Trophoblast cell (in vitro differentiated cells and primary cell): Measurements from ENCODE around the gene OTOP3.

Source experiments
- DNase-seq, 2 donors: peaks; one replicate each; pipeline ENCODE4 v3.0.0-alpha.2; 2016
- H2AFZ ChIP-seq: 2 replicates; pipeline ENCODE4 v1.6.1; 2013; ENCODE audit warnings: low read length, moderate library complexity, mild to moderate bottlenecking; ENCODE audit not compliant: insufficient read depth, poor library complexity
- H2AK5ac ChIP-seq: 2 replicates; pipeline ENCODE4 v1.6.1; 2013; ENCODE audit warnings: mild to moderate bottlenecking, low read length
- H2BK120ac ChIP-seq: 2 replicates; pipeline ENCODE4 v1.6.1; 2013; ENCODE audit warnings: low read length, mild to moderate bottlenecking, moderate library complexity; ENCODE audit not compliant: insufficient read depth, poor library complexity
- H2BK12ac ChIP-seq: 2 replicates; pipeline ENCODE4 v1.6.1; 2013; ENCODE audit warnings: mild to moderate bottlenecking, low read length, moderate library complexity
- H2BK5ac ChIP-seq: 2 replicates; pipeline ENCODE4 v1.6.1; 2013; ENCODE audit warnings: low read length, low read depth, moderate library complexity, mild to moderate bottlenecking; ENCODE audit not compliant: poor library complexity
- H3K14ac ChIP-seq: 2 replicates; pipeline ENCODE4 v1.6.1; 2013; ENCODE audit warnings: mild to moderate bottlenecking, low read length
- H3K18ac ChIP-seq: 2 replicates; pipeline ENCODE4 v1.6.1; 2013; ENCODE audit warnings: mild to moderate bottlenecking, low read length
- H3K23ac ChIP-seq: 2 replicates; pipeline ENCODE4 v1.6.1; 2013; ENCODE audit warnings: low read length
- H3K27ac ChIP-seq: 2 replicates; pipeline ENCODE4 v1.5.1; 2013; ENCODE audit warnings: low read depth, mild to moderate bottlenecking, inconsistent platforms, low read length, moderate library complexity
- H3K27me3 ChIP-seq: 2 replicates; pipeline ENCODE4 v1.6.1; 2013; ENCODE audit warnings: inconsistent platforms, mild to moderate bottlenecking, low read length, moderate library complexity; ENCODE audit not compliant: insufficient read depth
- H3K36me3 ChIP-seq, 2 experiments: 1 replicate in 1 of 2; 2 replicates in 1 of 2; pipeline ENCODE4 v1.6.1; 2013; ENCODE audit warnings: low read length in 2 of 2, mild to moderate bottlenecking in 2 of 2, moderate library complexity in 1 of 2; ENCODE audit not compliant: insufficient read depth in 2 of 2, control insufficient read depth in 1 of 2
- H3K4ac ChIP-seq: 2 replicates; pipeline ENCODE4 v1.6.1; 2013; ENCODE audit warnings: low read depth, mild to moderate bottlenecking, low read length, moderate library complexity
- H3K4me1 ChIP-seq, 2 experiments: 1 replicate in 1 of 2; 2 replicates in 1 of 2; pipeline ENCODE4 v1.6.1; 2013; ENCODE audit warnings: low read length in 2 of 2, mild to moderate bottlenecking in 2 of 2, moderate library complexity in 1 of 2; ENCODE audit not compliant: insufficient read depth in 2 of 2, control insufficient read depth in 1 of 2
- H3K4me2 ChIP-seq: 2 replicates; pipeline ENCODE4 v1.6.1; 2013; ENCODE audit warnings: inconsistent platforms, mild to moderate bottlenecking, low read length, moderate library complexity
- H3K4me3 ChIP-seq: 2 replicates; pipeline ENCODE4 v1.5.1; 2013; ENCODE audit warnings: mild to moderate bottlenecking, low read depth, low read length, inconsistent platforms
- H3K79me1 ChIP-seq: one replicate; pipeline ENCODE4 v1.6.1; 2013; ENCODE audit warnings: low read length
- H3K79me2 ChIP-seq: 2 replicates; pipeline ENCODE4 v1.6.1; 2013; ENCODE audit warnings: low read length, mild to moderate bottlenecking; ENCODE audit not compliant: control insufficient read depth, insufficient read depth, poor library complexity
- H3K9ac ChIP-seq: 2 replicates; pipeline ENCODE4 v1.6.1; 2013; ENCODE audit warnings: mild to moderate bottlenecking, low read length
- H3K9me3 ChIP-seq: 2 replicates; pipeline ENCODE4 v1.6.1; 2013; ENCODE audit warnings: low read depth, mild to moderate bottlenecking, control low read depth, inconsistent platforms, low read length; ENCODE audit not compliant: insufficient read depth
- H4K12ac ChIP-seq: 2 replicates; pipeline ENCODE4 v1.6.1; 2013; ENCODE audit warnings: low read depth, mild to moderate bottlenecking, low read length, moderate library complexity
- H4K8ac ChIP-seq: 2 replicates; pipeline ENCODE4 v1.6.1; 2013; ENCODE audit warnings: low read depth, mild to moderate bottlenecking, low read length, moderate library complexity
- H4K91ac ChIP-seq: one replicate; pipeline ENCODE4 v1.6.1; 2013; ENCODE audit warnings: low read depth, mild to moderate bottlenecking, low read length, moderate library complexity
- WGBS: extraction: QIAGEN DNeasy Blood & Tissue Kit; methylation state at CpG from one replicate; pipeline ENCODE4 v1.1.7; 2013; ENCODE audit warnings: missing lambda C conversion rate; ENCODE audit not compliant: insufficient read length, insufficient coverage; ENCODE audit errors: extremely low coverage; 5-methylcytosine and 5-hydroxymethylcytosine counted together

OTOP3 gene

DNA sequence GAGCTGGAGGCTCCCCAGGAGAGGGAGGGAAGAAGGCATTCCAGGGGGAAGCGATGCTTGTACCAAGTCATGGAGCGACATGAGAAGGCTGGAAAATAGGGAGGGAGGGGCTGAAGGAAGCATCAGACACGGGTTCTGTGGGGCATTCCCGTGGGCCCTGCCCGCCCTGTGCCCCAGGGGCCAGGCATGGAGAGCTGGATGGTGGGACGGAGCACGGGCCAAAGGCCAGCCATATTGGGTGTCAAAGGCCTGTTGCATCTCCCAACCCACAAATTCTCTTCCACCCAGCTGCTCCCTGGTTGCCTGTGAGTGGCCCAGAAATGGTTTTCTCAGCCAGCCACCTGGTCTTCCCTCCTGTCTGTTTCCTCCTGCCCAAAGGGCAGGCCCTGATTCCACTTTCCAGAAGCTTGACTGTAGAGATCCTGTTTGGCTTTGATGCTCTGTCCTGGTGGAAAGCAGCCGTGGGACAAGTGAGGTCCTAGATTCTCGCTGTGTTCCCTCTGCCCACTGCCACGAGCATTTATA is 54.9 kb downstream of the OTOP3 start:
- no peak overlapping the region for H3K9ac ChIP-seq
- H3K36me3 ChIP-seq, result no peaks in the 10 kb centered on the region
- no CpG with 5 or more reads among the region's 10 CpGs for WGBS
- H3K79me2 ChIP-seq, result peaks cover 6% of the 10 kb centered on the region
- no peak overlapping the region for H3K4me3 ChIP-seq
- H2BK5ac ChIP-seq, result no peak overlapping the region
- H3K4me1 ChIP-seq, result peaks cover 11 to 17% of the 10 kb centered on the region in 2 experiments
- H2AK5ac ChIP-seq, result no peak overlapping the region
- no peak overlapping the region for H4K91ac ChIP-seq
- no peak overlapping the region for H3K18ac ChIP-seq
- no peak overlapping the region for H3K27ac ChIP-seq
- no peaks in the 10 kb centered on the region for H3K9me3 ChIP-seq
- H4K8ac ChIP-seq, result no peak overlapping the region
- no peak overlapping the region for H3K14ac ChIP-seq
- no peak overlapping the region for H3K4ac ChIP-seq
- H3K79me1 ChIP-seq, result peaks cover 10% of the 10 kb centered on the region
- no peak overlapping the region for H4K12ac ChIP-seq
- no peaks in the 10 kb centered on the region for H3K27me3 ChIP-seq
- H3K4me2 ChIP-seq, result no peak overlapping the region
- no peak overlapping the region for H2BK12ac ChIP-seq
- H2AFZ ChIP-seq, result no peak overlapping the region
- no peak for DNase-seq
- no peak overlapping the region for H2BK120ac ChIP-seq
- H3K23ac ChIP-seq, result no peak overlapping the region

DNA sequence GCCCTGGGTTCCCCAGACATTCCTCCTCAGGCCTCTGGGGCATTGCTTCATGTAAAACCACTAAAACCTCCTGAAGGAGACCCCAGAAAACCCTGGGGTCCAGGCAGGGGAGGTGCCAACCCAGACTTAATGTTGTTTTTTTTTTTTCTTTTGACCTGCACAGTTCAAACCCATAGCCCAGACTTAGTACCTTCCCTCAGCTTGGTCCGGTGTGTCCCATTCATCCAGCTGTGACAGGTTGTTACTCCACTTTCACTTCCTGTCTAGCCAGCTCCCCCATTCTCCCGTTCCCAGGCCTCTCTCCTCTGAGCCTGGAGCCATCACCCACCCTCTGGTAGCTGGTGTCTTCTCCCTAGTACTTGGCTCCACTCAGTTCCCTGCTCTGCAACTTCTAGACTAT is 56.5 kb downstream of the OTOP3 start:
- no peak overlapping the region for H3K4ac ChIP-seq
- no peak overlapping the region for H3K9ac ChIP-seq
- no peak overlapping the region for H2BK5ac ChIP-seq
- H4K91ac ChIP-seq, result no peak overlapping the region
- no peak overlapping the region for H4K8ac ChIP-seq
- no peak overlapping the region for H2BK12ac ChIP-seq
- no peak overlapping the region for H2AFZ ChIP-seq
- no peak overlapping the region for H3K4me3 ChIP-seq
- no peak overlapping the region for H4K12ac ChIP-seq
- peaks cover 10% of the 10 kb centered on the region for H3K79me1 ChIP-seq
- no peak overlapping the region for H3K18ac ChIP-seq
- no peaks in the 10 kb centered on the region for H3K9me3 ChIP-seq
- H3K4me1 ChIP-seq, result peaks cover 11 to 17% of the 10 kb centered on the region in 2 experiments
- H3K14ac ChIP-seq, result no peak overlapping the region
- no peak overlapping the region for H2AK5ac ChIP-seq
- H3K36me3 ChIP-seq, result no peaks in the 10 kb centered on the region
- no peak overlapping the region for H2BK120ac ChIP-seq
- WGBS, result no CpG with 5 or more reads among the region's 2 CpGs
- H3K27ac ChIP-seq, result no peak overlapping the region
- no peak overlapping the region for H3K4me2 ChIP-seq
- peaks cover 6% of the 10 kb centered on the region for H3K79me2 ChIP-seq
- DNase-seq, result no peak
- no peak overlapping the region for H3K23ac ChIP-seq
- no peaks in the 10 kb centered on the region for H3K27me3 ChIP-seq

DNA sequence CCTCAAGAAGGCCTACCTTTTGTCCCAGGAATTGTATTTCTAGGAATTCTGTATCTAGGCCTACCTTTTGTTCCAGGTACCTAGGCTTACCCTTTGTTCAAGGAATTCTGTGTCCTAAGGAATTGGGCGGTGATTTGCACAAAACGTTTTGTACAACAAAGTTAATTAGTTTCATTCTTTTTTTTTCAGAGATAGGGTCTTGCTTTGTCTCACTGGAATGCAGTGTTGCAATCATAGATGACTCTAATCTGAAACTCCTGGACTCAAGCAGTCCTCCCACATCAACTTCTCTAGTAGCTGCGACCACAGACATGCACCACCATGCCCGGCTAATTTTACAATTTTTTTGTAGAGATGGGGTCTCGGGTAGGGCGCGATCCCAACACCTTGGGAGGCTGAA is 58.7 kb downstream of the OTOP3 start:
- Histone ChIP-seq H4K91ac (no peak overlapping the region), H3K79me1 (no peaks in the 10 kb centered on the region), H3K18ac (no peak overlapping the region), H2BK120ac (no peak overlapping the region), H3K9me3 (no peaks in the 10 kb centered on the region), H3K4ac (no peak overlapping the region), H3K14ac (no peak overlapping the region), H3K79me2 (no peaks in the 10 kb centered on the region), H3K4me2 (no peak overlapping the region), H3K23ac (no peak overlapping the region), H3K27ac (no peak overlapping the region), H3K36me3 (peaks cover 2 to 3% of the 10 kb centered on the region in 2 experiments), H3K27me3 (no peaks in the 10 kb centered on the region), H4K12ac (no peak overlapping the region), H3K9ac (no peak overlapping the region), H2BK12ac (no peak overlapping the region), H2AK5ac (no peak overlapping the region), H2BK5ac (no peak overlapping the region), H3K4me1 (peaks cover 4 to 8% of the 10 kb centered on the region in 2 experiments), H4K8ac (no peak overlapping the region), H3K4me3 (no peak overlapping the region), H2AFZ (no peak overlapping the region)
- WGBS, result no CpG with 5 or more reads among the region's 7 CpGs
- peak in 1 of 2 donors; percentile 29 for DNase-seq

DNA sequence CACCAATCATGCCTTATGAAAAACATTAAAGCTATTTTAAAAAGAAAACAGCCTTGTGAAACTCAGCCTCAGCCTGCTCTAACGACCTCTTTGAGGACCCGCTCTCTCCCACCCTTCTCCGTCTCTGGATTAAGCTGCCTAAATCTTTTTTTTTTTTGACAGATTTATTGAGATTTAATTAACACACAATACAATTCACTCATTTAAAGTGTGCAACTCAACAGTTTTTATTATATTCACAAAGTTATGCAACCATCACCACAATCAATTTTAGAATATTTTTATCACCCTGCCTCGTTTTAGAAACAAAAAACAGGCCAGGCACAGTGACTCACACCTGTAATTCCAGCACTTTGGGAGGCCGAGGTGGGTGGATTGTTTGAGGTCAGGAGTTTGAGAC is 60.1 kb downstream of the OTOP3 start:
- Histone ChIP-seq H3K23ac (no peak overlapping the region), H2BK12ac (no peak overlapping the region), H3K79me2 (no peaks in the 10 kb centered on the region), H3K36me3 (peaks cover 4 to 7% of the 10 kb centered on the region in 2 experiments), H4K8ac (no peak overlapping the region), H3K27me3 (no peaks in the 10 kb centered on the region), H2AFZ (no peak overlapping the region), H3K27ac (no peak overlapping the region), H2BK120ac (no peak overlapping the region), H3K4me2 (no peak overlapping the region), H3K4me3 (no peak overlapping the region), H3K9ac (no peak overlapping the region), H2BK5ac (no peak overlapping the region), H4K91ac (no peak overlapping the region), H3K4me1 (peaks cover 4 to 8% of the 10 kb centered on the region in 2 experiments), H4K12ac (no peak overlapping the region), H3K14ac (no peak overlapping the region), H3K9me3 (no peaks in the 10 kb centered on the region), H3K79me1 (no peaks in the 10 kb centered on the region), H3K4ac (no peak overlapping the region), H3K18ac (no peak overlapping the region), H2AK5ac (no peak overlapping the region)
- DNase-seq, result no peak
- WGBS, result no CpG with 5 or more reads among the region's 5 CpGs
